COLO668 (cell line): ENCODE data around the gene MGMT.

ENCODE experiments used
- DNase-seq: peaks from one replicate; lab custom pipeline; 2025; ENCODE audit not compliant: unreplicated experiment; lab: John Stamatoyannopoulos, UW

The MGMT gene

DNA sequence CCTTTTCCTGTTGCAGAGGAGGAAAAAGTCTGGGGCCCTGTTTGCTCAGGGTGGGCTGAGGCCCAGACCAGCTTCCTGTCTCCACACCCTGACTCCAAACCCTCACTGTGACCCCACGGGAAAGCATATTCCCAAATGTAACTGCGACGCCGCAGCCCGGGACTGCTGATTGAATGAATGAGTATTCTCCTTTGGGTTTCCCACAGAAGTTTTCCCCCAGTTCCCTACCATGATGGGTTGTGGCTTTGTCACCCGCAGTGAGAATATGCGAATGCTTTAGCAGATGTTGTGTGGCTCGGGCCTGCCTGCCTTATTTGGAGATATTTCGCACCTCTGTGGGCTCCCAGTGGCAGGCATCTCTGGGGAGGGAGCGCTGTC lies 50.6 kb downstream of the MGMT start:
- no peak for DNase-seq

DNA sequence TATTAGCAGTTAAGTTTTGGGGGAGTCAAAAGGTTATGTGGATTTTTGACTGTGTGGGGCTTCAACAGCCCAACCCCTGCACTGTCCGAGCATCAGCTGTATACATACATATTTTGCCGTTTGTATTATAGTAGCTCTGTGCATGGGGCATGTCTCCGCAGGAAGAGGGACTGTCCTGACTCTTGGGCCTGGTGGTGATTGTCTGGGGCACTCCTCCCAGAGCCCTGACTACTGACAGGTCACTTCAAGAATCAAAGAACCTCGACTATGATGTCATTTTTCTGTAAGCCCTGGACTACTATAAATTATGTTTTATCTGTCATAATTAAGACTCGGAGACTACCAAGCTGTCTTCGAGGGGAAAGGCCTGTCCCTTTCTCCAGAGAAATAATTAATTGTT lies 51.8 kb downstream of the MGMT start:
- DNase-seq, result no peak

DNA sequence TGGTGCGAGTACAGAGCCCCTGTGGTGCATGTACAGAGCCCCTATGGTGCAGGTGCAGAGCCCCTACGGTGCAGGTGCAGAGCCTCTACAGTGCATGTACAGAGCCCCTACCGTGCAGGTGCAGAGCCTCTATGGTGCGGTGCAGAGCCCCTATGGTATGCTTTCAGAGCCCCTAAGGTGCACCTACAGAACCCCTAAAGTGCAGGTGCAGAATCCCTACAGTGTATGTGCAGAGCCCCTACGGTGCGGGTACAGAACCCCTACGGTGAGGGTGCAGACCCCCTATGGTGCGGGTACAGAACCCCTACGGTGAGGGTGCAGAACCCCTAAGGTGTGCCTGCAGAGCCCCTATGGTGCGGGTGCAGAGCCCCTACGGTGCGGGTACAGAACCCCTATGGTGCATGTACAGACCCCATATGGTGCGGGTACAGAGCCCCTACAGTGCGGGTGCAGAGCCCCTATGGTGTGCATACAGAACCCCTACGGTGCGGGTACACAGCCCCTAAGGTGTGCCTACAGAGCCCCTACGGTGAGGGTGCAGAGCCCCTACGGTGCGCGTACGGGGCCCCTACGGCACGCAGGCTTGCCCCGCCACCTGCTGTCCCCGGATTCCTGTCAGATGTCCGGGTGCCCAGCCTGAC lies 53.5 kb downstream of the MGMT start:
- DNase-seq, result no peak

DNA sequence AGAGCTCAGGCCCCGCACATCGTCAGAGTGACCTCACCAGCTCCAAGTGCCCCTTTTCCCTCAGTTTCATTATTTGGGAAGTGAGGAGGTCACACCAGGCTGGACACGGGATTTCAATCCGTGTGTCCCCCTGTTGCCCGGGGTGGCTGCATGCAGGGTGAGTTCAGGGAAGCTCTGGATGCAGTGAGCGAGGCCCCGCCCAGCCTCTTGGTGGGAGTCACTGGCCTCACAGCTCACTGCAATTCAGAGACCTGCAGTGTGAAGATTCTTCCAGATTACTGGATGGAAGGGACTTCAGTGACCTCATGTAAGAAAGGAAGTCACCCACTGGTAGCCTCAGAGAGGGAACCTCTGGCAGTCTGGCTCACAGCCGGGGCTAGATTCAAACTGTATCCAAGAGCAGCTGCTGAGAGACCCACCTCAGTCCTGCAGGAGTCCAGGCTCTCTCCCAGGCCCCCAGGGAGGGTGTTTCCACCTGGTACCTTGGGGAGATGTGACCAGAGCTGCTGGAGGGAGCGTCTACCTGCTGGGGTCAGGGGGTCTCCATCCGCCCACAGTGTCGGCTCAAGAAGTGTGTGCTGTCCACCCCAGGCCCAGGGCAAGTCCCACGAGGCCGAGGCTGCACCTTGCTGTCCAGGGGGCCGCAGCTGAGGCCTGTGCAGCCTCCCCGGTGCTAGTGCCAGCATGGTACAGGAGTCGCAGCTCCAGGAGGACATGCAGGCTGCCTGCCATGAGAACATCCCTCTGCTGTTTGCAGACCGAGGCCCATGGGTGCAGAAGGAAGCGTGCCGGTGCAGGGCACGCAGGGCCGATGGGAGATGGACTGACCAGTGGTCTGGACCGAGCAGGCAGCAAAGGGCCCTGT lies 54.4 kb downstream of the MGMT start:
- no peak for DNase-seq

DNA sequence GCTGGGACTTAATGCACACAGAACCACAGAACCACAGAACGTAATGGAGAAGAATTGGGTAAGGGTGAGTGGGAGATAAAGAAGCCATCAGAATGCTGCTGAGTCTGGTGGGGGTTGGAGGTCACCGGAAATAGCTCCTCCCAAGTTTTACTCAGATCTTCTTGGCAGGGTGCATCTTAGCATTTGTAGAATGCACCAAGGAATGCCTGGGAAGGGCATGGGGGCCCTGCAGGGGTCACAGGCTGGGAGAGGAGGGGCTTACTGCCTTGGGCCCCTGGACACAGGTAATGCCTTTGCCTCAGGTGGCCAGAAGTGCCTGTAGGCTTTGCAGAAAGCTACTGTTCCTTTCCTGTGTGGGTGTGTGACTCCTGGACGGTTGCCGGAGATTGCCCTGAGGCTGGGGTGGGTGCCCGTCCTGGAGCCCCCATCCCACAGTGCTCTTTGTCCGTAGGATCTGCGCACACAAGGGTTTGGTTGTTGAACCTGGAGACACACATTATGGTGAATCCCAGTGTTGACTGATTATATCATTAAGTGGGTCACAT lies 55.1 kb downstream of the MGMT start:
- DNase-seq, result no peak

DNA sequence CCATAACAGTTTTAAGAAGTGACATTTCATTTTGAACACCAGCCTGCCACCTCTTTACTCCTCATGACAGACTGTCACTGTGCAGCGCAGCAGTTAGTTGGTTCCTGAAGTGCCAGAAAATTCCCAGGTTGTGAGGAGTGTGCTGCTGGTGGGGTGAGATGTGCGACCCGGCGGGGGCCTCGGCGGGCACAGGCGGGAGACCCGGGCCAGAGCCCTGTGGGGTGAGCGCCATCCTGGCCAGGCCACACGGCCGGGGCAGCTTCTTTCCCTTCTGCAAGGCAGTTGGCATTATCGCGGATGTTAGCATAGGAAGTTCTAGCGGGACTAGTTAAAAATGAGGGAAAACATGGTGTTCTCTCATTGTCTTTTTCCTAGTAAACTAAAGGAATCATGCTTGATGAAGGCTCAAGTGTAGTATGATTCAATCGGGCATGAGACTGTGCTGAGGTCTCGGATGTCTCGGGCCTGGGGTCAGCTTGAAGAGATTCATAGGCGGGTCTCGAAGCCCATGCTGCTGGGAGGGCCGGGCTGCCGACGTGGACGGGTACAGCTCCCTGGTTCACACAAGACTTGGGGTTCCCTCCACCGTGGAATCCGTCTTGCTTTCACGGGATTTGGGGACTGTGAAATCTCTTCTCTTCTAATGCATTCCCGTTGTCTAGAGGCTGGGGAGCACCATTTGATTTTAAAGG lies 56.1 kb downstream of the MGMT start:
- DNase-seq, result no peak

DNA sequence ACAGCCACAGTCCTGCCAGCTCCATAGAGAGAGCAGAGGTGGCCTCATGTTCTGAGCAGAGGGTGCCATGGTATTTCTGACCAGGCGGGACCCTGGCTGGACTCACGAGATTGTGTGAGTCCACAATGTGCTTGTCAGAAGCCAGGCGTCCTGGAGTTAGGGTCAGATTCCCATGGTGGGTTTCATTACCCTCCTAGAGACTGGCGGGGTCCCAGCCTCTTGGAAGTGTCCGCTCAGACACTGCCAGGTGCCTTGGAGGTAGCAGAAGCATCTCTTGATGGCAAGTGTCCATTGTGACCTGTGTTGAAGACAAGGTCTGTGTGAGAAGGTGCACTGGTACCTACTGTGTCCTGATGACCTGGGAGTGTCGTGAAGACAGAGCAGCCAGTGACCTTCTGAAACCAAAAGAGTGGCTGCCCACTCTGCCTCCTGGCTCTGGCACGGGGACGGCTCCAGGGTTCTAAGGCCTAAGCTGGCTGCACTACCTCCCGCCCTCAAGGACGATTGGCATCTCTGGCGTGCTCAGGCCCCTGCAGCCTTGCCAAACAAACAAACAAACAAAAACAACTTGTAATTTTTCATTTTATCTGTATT lies 56.8 kb downstream of the MGMT start:
- DNase-seq, result no peak

DNA sequence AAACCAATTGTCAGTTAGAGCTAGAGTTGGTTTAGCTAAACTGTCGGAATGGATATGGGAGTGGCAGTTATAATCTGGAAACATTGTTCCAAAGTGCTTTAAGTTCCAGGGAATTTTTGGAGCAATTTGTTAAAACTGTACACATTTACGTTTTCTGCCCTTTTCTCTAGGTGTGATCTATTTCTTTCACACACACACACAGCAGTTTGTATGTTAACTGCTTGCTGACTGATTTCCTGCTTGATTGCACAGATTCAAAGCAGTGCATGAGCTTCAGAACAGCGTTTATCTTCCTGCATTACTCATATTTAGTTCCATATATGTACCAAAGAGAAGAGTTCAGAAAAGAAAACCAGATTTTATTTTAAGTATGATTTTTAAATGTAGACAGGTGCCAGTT lies 57.9 kb downstream of the MGMT start:
- no peak for DNase-seq

DNA sequence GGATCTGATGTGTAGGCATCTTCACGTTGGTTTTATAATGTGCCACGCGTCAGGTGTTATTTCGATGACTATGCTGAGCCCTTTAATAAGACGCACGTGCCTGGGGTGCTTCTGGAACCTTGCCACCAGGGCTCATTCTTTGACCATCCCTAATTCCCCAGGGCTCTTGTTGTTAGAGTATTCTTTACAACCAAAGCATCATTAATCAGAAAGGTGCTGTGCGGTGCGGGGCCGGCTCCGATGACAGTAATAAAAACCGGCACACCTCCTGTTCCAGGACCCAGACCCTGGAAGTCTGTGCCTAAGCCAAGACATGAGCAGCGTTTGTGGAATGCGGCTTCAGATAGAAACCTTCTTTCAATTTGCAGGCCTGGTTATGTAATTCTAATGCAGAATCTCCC lies 58.4 kb downstream of the MGMT start:
- no peak for DNase-seq

DNA sequence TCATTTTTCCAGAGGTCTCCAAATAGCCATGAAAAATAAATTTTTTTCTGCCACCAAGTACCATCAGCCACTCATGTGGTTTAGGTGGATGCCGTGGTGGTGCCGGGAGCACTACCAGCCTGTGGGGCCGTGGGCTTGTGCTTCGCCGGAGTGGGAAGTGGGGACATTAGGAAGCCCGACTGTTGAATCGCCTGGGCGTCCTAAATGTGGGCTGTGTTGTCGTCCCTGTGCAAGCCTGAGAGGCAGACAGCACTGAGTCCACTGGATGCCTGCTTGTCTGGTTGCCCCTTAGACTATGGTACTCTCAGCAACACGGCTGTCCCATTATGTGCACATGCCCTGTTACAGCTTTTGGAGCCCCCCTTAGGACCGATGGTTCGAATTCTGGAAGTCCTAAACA lies 59.9 kb downstream of the MGMT start:
- no peak for DNase-seq

DNA sequence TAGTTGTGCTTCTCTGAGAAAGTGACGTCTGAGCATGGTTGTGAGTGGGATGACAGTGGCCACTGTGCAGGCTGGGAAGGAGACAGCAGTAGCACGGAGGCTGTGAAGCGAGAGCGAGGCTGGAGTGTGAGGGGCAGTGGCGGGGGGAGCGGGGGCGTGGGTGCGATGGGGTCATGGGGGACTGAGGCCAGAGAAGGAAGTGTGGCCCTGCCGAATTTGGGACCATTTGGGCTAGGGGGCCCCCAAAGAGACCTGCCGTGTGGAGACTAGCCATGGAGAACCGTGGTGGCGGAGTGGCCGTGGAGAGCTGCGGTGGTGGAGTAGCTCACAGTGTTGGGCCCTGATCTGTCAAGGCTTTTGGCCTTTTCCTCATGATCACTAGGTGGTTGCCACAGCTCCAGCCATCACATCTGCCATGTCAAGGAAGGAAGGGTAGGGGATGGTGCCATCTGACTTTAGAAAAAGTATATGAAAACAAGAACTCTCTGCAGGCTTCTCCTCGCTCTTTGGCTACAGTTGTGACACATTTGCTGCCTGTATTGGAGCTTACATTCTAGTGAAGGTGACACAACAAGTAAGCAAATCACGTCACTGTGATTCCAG lies 61.4 kb downstream of the MGMT start:
- no peak for DNase-seq

DNA sequence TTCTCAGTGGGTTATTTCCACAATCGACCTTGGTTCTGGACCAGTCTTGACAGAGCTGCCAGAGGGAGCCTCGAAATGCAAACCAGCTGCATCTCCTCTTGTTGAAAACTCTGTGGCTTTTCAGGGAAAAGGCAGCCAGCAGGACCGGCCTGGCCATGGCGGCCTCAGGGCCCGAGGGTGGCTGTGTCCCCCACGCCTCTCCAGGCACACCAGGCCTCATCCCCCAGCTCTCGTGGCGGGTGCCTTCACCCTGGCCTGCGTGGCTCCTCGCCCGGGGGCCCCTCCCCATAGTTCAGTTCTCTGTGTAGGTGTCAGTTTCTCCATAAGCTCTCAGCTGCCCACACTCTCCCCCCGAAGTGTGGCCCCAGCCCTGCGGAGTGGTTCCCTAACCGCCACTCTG lies 63.5 kb downstream of the MGMT start:
- no peak for DNase-seq

DNA sequence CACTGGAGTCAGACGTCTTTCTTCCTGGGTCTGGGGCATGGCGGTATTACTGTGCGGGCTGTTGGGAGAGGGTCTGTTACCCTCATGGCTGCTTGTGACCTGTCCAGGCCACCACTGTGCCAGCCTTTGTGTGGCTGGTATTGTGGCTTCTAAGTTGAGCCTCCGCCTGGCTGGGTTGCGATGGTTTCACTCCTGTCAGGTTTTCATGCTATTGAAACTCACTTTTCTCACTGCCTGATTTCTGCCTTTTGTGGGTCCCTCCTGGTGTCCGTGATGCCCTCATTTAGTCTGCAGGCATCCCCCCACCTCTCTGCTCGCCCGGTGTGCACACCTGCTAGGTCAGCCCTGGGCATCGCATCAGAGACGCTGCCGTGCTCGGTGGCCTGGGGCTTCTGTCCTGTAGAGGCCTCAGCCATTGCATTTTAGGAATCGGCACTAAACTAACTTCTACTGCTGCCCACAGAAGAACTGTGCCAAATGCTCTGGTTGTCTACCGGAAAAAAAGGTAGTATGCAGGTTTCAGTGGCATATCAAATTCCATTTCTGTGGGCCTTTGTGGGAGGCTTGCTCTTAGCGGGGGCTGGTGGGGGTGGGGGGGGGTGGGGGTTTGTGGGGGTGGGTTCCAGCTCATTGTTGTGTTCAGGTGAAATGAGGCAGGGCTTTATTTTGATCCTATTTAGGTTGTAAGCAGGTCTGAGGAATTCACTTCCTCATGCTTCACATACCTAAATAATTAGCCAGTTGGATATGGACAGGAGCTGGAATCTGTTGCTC lies 64.3 kb downstream of the MGMT start:
- DNase-seq, result no peak

DNA sequence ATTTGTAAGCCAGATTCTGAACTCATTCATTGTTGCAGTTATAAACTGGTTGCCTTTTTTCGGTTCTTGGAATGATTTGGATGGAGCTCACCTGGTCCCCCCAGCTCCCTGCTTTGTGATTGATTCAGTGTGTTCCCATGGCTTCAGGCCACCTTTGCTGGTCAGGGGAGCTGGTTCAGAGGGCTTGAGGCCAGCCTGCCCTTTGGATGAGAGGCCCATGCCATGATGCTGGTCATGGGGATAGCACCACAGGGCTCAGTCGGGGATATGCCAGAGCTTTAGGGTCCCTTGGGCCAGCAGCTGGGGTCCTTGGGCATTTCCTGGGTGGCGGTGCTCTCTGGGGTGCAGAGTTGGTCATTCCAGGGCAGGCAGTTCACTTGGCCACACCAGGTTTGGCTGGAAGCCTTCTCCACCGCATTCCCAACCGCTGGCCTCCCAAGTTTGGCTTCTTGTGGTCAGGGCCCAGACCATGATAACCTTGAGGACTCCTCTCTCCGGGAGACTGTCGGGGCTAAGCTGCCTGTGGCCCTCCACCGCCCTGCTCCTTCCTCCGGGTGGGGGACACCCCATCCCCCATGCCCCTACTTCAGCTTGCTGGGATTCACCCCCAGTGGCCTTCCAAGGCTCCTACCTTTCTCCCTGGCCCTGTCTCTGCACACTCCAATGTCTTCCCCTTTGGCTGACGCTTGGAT lies 65.1 kb downstream of the MGMT start:
- no peak for DNase-seq

DNA sequence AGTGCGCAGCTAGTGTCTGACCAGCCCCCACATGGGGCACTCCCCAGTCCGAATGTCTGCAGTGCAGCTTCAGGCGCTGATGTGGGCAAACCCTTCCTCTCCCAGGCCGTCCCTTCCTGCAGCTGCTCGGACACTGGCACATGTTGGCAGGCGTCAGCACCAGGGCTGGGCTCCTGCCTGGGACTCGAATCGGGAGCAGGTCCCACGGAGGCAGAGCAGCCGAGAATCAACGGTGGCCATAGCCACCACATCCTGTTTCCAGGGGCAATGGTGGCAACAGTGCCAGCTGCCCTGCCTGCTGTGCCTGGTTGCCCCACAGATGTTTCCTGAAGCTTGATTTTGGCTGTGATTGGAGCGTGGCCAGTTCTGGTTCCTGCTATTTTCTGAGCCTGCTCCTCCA lies 65.8 kb downstream of the MGMT start:
- DNase-seq, result no peak

DNA sequence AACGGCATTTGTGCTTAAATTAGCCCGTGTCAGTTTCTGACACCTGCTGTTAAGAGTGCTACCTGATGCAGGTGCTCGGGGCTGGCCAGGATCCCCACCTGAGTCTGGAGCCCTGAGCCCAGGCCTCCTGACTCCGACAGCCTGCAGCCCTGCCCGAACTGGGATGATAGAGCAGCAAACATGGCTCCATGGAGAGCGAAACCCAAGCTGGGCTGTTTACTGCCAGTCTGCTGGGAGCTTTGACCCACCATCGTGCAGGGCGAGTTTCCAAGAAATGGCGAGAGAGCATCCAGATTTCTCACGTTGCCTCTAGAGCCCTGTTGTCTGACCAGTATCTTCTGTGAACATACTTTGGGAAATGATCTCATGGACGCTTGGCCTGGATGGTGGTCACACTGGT lies 66.2 kb downstream of the MGMT start:
- DNase-seq, result no peak

DNA sequence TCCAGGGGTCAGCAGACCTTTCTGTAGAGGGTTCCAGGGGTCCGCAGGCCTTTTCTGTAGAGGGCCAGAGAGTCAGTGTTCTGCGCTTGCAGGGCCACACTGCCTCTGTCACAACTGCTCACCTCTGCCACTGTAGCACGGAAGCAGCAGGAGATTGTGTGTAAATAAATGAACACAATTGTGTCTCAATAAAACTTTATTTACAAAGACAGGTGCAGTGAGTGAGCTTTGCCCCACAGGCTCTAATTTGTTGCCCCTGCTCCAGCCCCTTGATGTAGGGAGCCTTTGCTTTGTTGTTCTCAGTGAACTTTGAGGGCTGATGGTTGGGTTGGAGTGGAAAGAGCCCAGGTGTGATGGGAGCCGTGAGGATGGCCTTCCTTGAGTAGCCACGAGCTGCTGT lies 67.8 kb downstream of the MGMT start:
- DNase-seq, result no peak

DNA sequence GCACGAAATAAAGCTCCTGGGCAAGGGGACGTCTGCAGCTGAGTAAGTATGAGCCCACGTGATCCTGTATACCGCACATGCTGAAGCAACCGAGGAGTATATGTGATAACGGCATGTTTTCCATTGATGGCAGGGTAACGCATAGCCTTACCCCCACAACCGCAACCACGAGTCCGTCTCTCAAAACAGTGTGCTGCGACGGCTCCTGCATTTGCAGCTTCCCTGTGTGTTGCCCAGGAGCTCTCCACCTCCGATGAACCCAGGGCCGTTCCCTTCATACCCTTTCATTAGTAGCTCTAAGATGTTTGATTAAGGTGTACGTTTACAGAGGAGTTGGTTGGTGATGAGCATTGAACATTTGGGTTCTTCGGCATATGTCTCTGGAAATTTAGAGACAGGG lies 69.3 kb downstream of the MGMT start:
- no peak for DNase-seq

DNA sequence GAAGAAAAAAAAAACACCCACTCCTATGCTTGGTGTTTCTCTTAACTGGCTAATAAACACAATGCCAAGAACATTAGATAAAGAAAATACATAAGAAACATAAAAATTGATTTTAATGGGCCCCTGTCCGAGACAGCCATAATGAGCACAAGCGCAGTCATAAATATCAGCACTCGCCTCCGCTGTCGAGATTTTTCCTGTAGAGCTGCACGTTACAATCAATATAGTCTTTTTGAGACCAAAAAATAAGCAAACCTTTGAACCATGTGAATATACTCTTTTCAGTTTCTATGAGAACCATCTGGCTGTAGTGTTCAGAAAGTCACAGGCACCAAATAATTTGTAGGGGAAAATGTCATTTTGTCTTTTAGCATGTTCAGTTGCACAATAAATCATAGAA lies 70.1 kb downstream of the MGMT start:
- DNase-seq, result no peak

DNA sequence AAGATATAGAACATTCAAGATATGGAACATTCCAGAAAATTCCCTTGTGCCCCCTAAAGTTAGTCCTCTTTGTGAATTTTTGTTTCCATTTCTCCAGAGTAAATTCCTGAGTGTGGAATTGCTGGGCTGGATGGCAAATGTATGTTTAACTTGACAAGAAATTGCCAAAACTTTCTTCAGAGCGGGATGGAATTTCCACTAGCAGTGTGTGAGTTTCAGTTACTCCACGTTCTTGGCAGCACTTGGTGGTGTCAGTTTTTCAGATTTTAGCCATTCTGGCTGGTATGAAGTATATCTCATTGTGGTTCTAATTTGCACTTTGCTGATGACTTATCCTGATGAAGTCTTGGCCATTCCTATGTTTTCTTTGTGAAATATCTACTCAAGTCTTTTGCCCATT lies 71.2 kb downstream of the MGMT start:
- no peak for DNase-seq
